ENCODE results near the gene RDH5. TPM values are rescaled to one million over a fixed set of nuclear protein-coding genes. Genes with fewer than 3 reads are reported as not detected.
A peak's percentile ranks its signal among the peaks of the same experiment; 100 is the strongest.

The RDH5 gene, protein sequence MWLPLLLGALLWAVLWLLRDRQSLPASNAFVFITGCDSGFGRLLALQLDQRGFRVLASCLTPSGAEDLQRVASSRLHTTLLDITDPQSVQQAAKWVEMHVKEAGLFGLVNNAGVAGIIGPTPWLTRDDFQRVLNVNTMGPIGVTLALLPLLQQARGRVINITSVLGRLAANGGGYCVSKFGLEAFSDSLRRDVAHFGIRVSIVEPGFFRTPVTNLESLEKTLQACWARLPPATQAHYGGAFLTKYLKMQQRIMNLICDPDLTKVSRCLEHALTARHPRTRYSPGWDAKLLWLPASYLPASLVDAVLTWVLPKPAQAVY
- 7.9 and 9.7 TPM in 2 replicates for total RNA-seq
- long read RNA-seq, partial matches to known transcripts: 0 of 1 reads
- long read RNA-seq, other reads (novel, unspliced or antisense): 1 of 1 reads

DNA sequence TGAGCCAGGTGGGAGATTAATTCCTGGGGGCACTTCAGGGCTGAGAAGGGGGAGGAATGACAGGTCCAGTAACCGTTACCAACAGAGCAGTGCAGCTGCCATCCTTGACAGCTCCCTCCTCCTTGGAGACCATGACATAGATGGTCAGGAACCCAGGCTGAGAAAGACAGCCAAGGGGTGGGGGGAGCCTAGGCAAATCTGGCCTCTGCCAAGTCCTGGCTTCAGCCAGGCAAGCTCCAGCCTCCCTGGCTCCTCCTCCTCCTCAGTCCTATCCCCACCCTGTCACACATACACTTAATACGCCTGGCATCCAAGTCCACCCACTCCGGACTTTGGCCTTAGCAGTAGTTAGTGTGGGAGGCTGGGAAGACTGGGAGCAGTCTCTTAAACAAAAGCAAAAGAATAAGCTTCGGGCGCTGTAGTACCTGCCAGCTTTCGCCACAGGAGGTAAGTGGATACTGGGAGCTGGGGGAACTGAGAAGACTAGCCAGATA lies at the start of gene RDH5:
RDH5 (plus strand) TSS at position 323 of the 494 bp plus-strand sequence. CDS start 792 bp downstream, outside the sequence.
- no peaks in the 10 kb centered on the region for H3K9me3 Mint-ChIP-seq (ENCODE audit: low read depth)

DNA sequence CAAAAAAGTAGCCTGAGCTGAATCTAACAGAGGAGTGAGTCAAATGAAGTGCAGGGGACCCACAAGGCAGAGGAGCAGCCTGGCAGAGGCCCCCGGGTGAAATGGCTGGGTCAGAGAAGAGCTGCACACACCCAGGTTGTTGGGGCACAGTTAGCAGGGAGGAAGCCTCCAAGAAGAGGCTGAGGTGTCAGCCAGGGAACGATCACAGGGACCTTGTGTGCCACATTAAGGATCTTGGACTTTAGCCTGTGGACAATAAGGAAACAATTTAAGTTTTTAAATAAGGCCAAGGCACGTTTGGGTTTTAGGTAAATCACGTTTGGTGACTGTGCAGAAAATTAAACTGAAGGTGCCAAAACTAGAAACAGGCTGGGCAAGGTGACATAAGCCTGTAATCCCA lies 48.4 kb upstream of the RDH5 start:
- peaks cover 16% of the 10 kb centered on the region for H3K27me3 Mint-ChIP-seq
- H3K4me3 Mint-ChIP-seq (ENCODE audit: low read depth): no peak overlapping the region
- no peak overlapping the region for H3K27ac Mint-ChIP-seq
- H3K36me3 Mint-ChIP-seq (ENCODE audit: insufficient read depth): no peaks in the 10 kb centered on the region
- no peaks in the 10 kb centered on the region for H3K9me3 Mint-ChIP-seq (ENCODE audit: low read depth)
- no peak for TF ChIP-seq CTCF (IDR thresholded peaks at IDR 0.05; ENCODE audit: unreplicated experiment)
- DNase-seq (ENCODE audit: low spot score, unreplicated experiment): no peak
- H3K4me1 Mint-ChIP-seq (ENCODE audit: low read depth): peaks cover 5% of the 10 kb centered on the region

More for the DNA sequence above, at the start of gene RDH5:
- Mint-ChIP-seq H3K4me3 (ENCODE audit: low read depth) (no peak within 1 kb of the TSS), H3K36me3 (ENCODE audit: insufficient read depth) (peaks cover 6% of the 10 kb centered on the region), H3K4me1 (ENCODE audit: low read depth) (peaks cover 15% of the 10 kb centered on the region), H3K27ac (peak within 1 kb of the TSS; percentile 29), H3K27me3 (no peaks in the 10 kb centered on the region)
- no peak for TF ChIP-seq CTCF (IDR thresholded peaks at IDR 0.05; ENCODE audit: unreplicated experiment)
- no peak for DNase-seq (ENCODE audit: low spot score, unreplicated experiment)

- DNase-seq (ENCODE audit: low spot score, unreplicated experiment): no peak
- Mint-ChIP-seq H3K4me1 (ENCODE audit: low read depth) (peaks cover 5% of the 10 kb centered on the region), H3K9me3 (ENCODE audit: low read depth) (no peaks in the 10 kb centered on the region), H3K27me3 (peaks cover 16% of the 10 kb centered on the region), H3K27ac (no peak overlapping the region), H3K36me3 (ENCODE audit: insufficient read depth) (no peaks in the 10 kb centered on the region), H3K4me3 (ENCODE audit: low read depth) (no peak overlapping the region)
- no peak for TF ChIP-seq CTCF (IDR thresholded peaks at IDR 0.05; ENCODE audit: unreplicated experiment)
Observed at GRCh38 chr12:55673638-55674037, 46.6 kb upstream of the RDH5 start.

DNA sequence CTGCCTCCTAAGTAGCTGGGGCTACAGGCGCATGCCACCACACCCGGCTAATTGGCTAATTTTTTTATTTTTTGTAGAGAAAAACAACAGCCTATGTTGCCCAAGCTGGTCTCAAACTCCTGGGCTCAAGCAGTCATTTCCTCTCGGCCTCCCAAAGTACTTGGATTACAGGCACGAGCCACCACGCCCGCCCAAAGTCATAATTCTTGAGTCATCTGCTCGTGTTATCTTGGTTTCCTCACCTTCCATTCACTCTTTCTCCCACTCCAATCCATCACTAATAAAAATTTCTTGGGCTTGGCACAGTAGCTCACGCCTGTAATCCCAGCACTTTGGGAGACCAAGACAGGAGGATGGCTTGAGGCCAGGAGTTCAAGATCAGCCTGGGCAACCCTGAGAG lies 44.5 kb upstream of the RDH5 start:
- no peak for TF ChIP-seq CTCF (IDR thresholded peaks at IDR 0.05; ENCODE audit: unreplicated experiment)
- peaks cover 16% of the 10 kb centered on the region for H3K27me3 Mint-ChIP-seq
- H3K9me3 Mint-ChIP-seq (ENCODE audit: low read depth): no peaks in the 10 kb centered on the region
- H3K27ac Mint-ChIP-seq: no peak overlapping the region
- no peaks in the 10 kb centered on the region for H3K36me3 Mint-ChIP-seq (ENCODE audit: insufficient read depth)
- DNase-seq (ENCODE audit: low spot score, unreplicated experiment): no peak
- H3K4me3 Mint-ChIP-seq (ENCODE audit: low read depth): no peak overlapping the region
- H3K4me1 Mint-ChIP-seq (ENCODE audit: low read depth): peaks cover 1% of the 10 kb centered on the region

GRCh38 chr12:55676707-55677106 lies 43.5 kb upstream of the RDH5 start:
- no peak for DNase-seq (ENCODE audit: low spot score, unreplicated experiment)
- Mint-ChIP-seq H3K9me3 (ENCODE audit: low read depth) (no peaks in the 10 kb centered on the region), H3K4me1 (ENCODE audit: low read depth) (peaks cover 8% of the 10 kb centered on the region), H3K4me3 (ENCODE audit: low read depth) (no peak overlapping the region), H3K27ac (no peak overlapping the region), H3K27me3 (peaks cover 22% of the 10 kb centered on the region), H3K36me3 (ENCODE audit: insufficient read depth) (no peaks in the 10 kb centered on the region)
- no peak for TF ChIP-seq CTCF (IDR thresholded peaks at IDR 0.05; ENCODE audit: unreplicated experiment)

Measured in progenitor cell of endocrine pancreas (in vitro differentiated cells).